D721Med (cell line): ENCODE measurements around the gene RHBDF2.

Experiments used
- DNase-seq: peaks from one replicate; pipeline ENCODE4 v3.0.0; 2011; ENCODE audit warnings: low spot score; ENCODE audit not compliant: insufficient read length
- FAIRE-seq: peaks from 2 replicates; lab custom pipeline; 2011; peaks lifted over from hg19 to GRCh38; lab: Jason Lieb, UNC
- TF ChIP-seq, protein P1 (sequence below): IDR thresholded peaks from 2 replicates; pipeline ENCODE4 v1.5.1; 2012; ENCODE audit warnings: mild to moderate bottlenecking, control low read depth; ENCODE audit not compliant: insufficient read depth; ENCODE audit errors: missing control alignments

Gene RHBDF2

DNA sequence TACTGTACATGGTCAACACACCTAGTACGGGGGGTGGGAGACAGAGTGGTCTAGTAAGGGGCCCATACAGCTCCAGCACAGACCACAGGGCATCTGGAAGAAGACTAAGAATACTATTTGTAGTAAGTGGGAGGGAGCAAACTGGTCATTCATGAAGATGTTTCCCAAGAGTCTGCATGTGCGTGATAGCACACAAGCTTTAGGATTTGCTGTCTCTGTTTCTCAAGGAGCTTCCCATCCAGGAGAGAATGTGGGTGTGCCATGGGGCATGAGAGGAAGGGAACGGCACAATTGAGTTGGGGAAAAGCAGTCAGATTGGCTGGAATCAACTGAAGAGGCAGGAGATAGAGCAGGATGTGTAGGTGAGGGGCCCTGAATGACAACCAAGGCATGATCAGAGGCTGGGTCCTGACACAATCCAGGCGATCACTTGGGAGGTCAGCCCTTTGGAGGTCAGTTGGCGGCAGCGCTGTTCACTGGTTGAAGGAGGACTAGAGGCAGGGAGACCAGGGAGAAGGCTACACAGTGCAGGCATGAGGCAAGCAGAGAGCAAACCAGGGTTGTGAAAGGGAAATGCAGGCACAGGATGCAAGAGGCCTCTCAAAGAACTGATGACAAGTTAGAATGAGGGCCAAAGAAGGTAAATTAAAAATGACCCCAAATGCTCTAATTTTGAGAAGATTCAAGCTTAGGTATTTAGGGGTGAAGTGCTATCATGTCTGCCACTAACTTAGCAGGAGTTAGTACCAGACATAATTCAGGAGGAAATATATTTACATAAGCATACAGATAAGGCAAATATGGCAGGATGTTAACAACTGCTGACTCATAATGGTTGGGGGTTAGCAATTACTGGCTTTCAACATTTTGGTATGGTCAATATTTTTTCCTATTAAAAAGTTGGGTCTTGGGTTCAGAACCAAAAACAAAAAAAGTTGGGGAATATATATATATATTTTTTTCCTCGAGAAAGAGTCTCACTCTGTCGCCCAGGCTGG lies 58.6 kb downstream of the RHBDF2 start:
- DNase-seq (no peak), FAIRE-seq (no peak)
- TF ChIP-seq, protein P1, sequence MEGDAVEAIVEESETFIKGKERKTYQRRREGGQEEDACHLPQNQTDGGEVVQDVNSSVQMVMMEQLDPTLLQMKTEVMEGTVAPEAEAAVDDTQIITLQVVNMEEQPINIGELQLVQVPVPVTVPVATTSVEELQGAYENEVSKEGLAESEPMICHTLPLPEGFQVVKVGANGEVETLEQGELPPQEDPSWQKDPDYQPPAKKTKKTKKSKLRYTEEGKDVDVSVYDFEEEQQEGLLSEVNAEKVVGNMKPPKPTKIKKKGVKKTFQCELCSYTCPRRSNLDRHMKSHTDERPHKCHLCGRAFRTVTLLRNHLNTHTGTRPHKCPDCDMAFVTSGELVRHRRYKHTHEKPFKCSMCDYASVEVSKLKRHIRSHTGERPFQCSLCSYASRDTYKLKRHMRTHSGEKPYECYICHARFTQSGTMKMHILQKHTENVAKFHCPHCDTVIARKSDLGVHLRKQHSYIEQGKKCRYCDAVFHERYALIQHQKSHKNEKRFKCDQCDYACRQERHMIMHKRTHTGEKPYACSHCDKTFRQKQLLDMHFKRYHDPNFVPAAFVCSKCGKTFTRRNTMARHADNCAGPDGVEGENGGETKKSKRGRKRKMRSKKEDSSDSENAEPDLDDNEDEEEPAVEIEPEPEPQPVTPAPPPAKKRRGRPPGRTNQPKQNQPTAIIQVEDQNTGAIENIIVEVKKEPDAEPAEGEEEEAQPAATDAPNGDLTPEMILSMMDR: no peak

DNA sequence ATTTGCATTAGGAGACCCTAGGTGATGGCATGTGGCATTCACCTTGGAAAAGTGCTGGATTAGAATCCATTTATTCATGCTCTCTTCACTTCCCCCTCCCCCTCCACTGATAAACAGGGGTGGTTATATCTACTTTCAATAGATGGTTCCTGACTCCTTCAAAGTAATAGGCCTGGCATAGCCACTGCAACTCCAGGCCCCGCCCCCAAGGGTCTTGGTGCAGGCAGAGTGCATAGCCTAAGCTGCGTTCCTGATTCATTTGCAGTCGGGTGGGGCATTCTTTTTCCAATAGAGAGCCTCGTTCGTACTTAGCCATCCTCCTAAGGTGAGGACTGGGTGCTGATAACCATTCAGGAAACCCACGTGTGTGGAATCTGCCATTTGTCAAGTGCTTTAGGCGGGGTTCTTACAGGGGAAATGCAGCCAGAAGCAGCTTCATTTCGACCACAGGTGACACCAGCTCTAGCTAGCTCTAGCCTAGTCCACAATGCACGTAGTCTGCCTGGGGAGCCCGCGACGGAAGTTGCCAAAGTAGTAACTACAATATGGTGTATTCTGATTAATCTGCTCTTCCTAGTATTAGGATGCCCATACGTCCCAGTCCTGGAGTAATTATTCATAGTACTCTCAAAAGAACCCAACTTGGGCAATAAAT lies 59.4 kb downstream of the RHBDF2 start:
- no peak for DNase-seq
- TF ChIP-seq, protein P1: no peak
- FAIRE-seq: no peak

DNA sequence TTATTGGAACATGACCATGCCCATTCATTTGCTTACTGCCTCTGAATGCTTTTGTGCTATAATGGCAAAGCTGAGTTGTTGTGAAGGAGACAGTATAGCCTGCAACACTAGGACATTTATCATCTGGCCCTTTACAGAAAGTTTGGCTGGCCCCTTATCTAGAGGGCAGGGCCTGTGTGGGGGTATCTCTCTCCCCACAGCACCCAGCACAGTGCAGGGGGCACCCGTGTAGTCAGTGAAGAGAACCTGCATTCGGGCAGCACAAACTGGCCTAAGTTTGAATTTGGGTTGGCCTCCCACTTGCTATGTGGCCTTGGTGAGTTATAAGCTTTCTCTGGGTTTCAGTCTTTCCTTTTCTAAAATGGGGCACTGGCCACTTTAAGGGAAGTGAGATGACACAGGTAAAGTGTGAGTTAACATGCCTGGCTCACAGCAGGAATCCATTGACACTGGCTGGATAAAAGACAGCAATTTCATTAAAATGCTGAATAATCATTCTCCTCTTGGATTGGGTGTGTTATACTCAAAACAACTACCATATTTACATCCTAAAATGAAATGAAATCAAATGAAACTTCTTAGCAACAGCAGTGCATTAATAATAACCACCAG lies 60.4 kb downstream of the RHBDF2 start:
- FAIRE-seq: no peak
- no peak for DNase-seq

DNA sequence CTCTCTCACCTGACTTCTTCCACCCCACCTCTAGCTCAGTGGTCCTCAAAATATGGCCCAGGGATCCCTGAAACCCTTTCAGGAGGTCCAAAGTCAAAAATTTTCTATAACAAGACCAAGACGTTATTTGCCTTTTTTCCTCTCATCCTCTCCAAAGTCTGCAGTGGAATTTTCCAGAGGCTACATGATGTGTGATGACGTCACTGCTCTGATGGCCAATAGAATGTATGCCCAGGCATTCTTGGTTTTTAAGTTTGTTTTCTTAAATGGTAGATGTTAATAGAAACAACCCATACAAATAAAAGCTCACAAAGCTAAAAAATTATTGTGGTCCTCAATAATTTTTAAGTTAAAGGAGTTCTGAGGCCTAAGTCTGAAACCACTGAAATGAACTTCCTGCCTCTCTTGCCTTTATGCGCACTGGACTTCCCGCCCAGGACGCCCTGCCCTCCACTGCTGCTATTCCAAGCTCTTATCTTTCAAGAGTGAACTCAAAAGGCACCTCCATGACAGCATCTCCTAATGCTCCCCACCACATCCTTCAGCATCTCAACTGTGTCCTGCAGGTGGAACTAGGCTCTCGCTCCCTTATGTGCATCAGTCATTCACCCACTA lies 61.8 kb downstream of the RHBDF2 start:
- TF ChIP-seq, protein P1: no peak
- FAIRE-seq: no peak
- DNase-seq: no peak

More for the DNA sequence above, 60.4 kb downstream of the RHBDF2 start:
- TF ChIP-seq, protein P1: no peak

DNA sequence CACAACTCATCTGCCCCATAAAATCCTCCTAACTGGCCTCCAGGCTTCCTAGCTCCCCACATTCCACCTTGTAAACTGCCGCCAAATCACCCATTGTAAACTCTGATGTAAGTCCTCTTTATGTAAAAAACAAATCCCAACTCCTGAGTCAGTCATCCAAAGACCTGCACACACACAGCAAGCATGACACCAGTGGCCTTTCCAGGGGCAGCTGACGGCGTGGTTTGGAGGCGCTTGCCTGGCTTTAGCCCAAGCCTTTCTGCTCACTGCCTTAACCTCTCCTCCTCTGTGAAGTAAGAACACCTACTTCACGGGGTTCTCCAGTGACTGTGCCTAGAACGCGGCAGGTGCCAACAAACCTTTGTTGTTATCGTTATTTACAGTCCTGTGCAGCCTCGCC lies 62.3 kb downstream of the RHBDF2 start:
- TF ChIP-seq, protein P1: no peak
- FAIRE-seq (no peak), DNase-seq (no peak)

DNA sequence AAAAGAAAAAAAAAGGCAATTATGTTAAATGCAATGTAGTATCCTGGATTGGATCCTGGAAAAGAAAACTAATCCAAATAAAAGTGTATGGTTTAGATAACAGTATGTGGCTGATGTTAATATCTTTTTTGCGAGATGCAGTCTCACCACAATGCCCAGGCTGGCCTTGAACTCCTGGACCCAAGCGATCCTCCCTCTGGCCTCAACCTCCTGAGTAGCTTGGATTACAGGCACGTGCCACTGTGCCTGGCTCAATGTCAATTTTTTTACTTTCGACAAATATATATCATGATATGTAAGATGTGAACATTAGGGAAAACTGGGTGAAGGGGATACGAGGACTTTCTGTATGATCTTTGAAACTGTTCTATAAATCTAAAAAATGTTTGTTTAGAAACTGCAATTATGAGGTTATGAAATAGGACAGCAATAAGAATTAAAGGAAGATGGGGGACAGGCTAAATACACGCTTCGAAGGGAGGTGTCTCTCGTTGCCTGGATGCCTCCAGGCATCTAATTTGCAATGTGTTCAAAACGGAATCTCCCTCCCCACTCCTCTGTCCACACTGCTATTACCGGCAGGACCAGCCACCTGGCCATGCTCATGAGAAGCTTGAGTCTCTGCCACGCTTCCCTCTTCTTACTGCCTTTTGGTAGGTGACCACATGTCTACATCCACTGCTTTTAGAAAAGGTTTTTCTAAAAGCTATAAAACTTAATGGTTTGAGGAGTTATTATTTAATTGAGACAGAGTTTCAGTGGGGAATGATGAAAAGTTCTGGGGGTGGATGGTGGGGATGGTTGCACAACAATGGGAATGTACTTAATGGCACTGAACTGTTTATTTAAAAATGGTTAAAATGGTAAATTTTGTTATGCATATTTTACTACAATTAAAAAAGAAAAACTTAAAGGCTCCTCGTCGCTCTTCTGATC lies 63.5 kb downstream of the RHBDF2 start:
- no peak for DNase-seq
- TF ChIP-seq, protein P1: no peak
- no peak for FAIRE-seq
